K562 (cell line): ENCODE data around the gene TSKS. TPM values are rescaled to one million over a fixed set of nuclear protein-coding genes. Genes with fewer than 3 reads are reported as not detected.

ENCODE experiments used
- ARID1B ChIP-seq: fragments of 450-650 bp; IDR thresholded peaks from 2 replicates; pipeline ENCODE4 v1.6.1; 2016; ENCODE audit warnings: antibody characterized with exemption, mild to moderate bottlenecking, inconsistent platforms
- BRF1 ChIP-seq: IDR thresholded peaks from 3 replicates; pipeline ENCODE4 v1.6.1; 2011; ENCODE audit warnings: borderline replicate concordance, mild to moderate bottlenecking; ENCODE audit not compliant: insufficient read length; ENCODE audit errors: extremely low read depth
- CREM ChIP-seq: IDR thresholded peaks from 2 replicates; pipeline ENCODE4 v1.6.1; 2014; ENCODE audit warnings: antibody characterized with exemption, low read depth
- FOXK1 ChIP-seq: sonication (generic); formaldehyde crosslinking; IDR thresholded peaks from 2 replicates; pipeline ENCODE4 v1.8.0; 2022; ENCODE audit warnings: missing genetic modification reagents, mild to moderate bottlenecking, borderline replicate concordance
- HCFC1 ChIP-seq: IDR thresholded peaks from 2 replicates; pipeline ENCODE4 v1.6.1; 2012; ENCODE audit warnings: low read depth, low read length, improper control_type of control experiment
- HLTF ChIP-seq: fragments of 450-650 bp; IDR thresholded peaks from 2 replicates; pipeline ENCODE4 v1.6.1; 2016
- MED1 ChIP-seq: sonication (generic); formaldehyde crosslinking; IDR thresholded peaks from 2 replicates; pipeline ENCODE4 v1.8.1; 2023; ENCODE audit warnings: missing genetic modification reagents, borderline replicate concordance
- NCOA1 ChIP-seq: fragments of 450-650 bp; IDR thresholded peaks from 2 replicates; pipeline ENCODE4 v1.6.1; 2016; ENCODE audit warnings: low read depth
- SIN3A ChIP-seq, 2 experiments: fragments of 150-350 bp in 1 of 2; IDR thresholded peaks; 2 replicates each; pipeline ENCODE4 v1.6.1; 2011 to 2016; ENCODE audit warnings: borderline replicate concordance in 2 of 2, low read depth in 2 of 2, low read length in 2 of 2, mild to moderate bottlenecking in 2 of 2, moderate library complexity in 2 of 2; ENCODE audit not compliant: control insufficient read depth in 1 of 2
- SMAD3 ChIP-seq: fragments of 450-650 bp; formaldehyde crosslinking; conservative IDR thresholded peaks from 2 replicates; pipeline ENCODE4 v1.4.0; 2020; ENCODE audit warnings: mild to moderate bottlenecking
- SMC3 ChIP-seq: conservative IDR thresholded peaks from 2 replicates; pipeline ENCODE4 v1.6.1; 2011; ENCODE audit warnings: low read depth, low read length, improper control_type of control experiment; ENCODE audit not compliant: insufficient read depth
- SUPT5H ChIP-seq: fragments of 450-650 bp; IDR thresholded peaks from 2 replicates; pipeline ENCODE4 v1.6.1; 2016
- TCF3 ChIP-seq: sonication (generic); formaldehyde crosslinking; IDR thresholded peaks from 2 replicates; pipeline ENCODE4 v1.4.0; 2020; ENCODE audit warnings: mild to moderate bottlenecking, missing genetic modification reagents
- ZNF316 ChIP-seq: fragments of 450-650 bp; IDR thresholded peaks from 2 replicates; pipeline ENCODE4 v1.6.1; 2016
- polyA plus RNA-seq, 8 experiments: library from polyadenylated mRNA; depleted of rRNA in 4 of 8; stranded (reverse) in 5 of 8; unstranded in 3 of 8; fragments of >200 nt; fragmentation: Nextera tagmentation in 2 of 8; fragmentation: Illumina TruSeq in 1 of 8; extraction: Ambion mirVana in 2 of 8; extraction: Trizol in 1 of 8; gene quantifications; 2 replicates each; pipeline versions ENCODE4 v1.2.1 to v1.2.3, GENCODE V29; 2011 to 2014; ENCODE audit warnings: inconsistent platforms in 1 of 8, missing spikeins in 1 of 8
- total RNA-seq, 7 experiments: library from RNA; depleted of rRNA in 6 of 7; stranded (reverse); fragments of >200 nt in 6 of 7; fragmentation: Illumina TruSeq in 2 of 7; extraction: Trizol in 2 of 7; gene quantifications; 2 replicates each; pipeline versions ENCODE4 v1.2.1 to v1.2.3, GENCODE V29; 2011 to 2021; ENCODE audit warnings: low replicate concordance in 1 of 7
- TF ChIP-seq, protein P1 (sequence below): IDR thresholded peaks from 2 replicates; pipeline ENCODE4 v1.6.1; 2014; ENCODE audit warnings: antibody characterized with exemption
- TF ChIP-seq, protein P2 (sequence below): fragments of 250-450 bp; sonication (Bioruptor Pico); IDR thresholded peaks from 2 replicates; pipeline ENCODE4 v1.5.0; 2021; ENCODE audit warnings: mild to moderate bottlenecking, borderline replicate concordance
- TF ChIP-seq, protein P3 (sequence below): sonication (generic); formaldehyde crosslinking; IDR thresholded peaks from 2 replicates; pipeline ENCODE4 v1.5.0; 2020; ENCODE audit warnings: missing genetic modification reagents
- TF ChIP-seq, protein P4 (sequence below), 2 experiments: fragments of 450-650 bp; conservative IDR thresholded peaks; 2 replicates each; pipeline ENCODE4 v1.6.1; 2017; ENCODE audit warnings: mild to moderate bottlenecking in 2 of 2, moderate library complexity in 2 of 2
- TF ChIP-seq, protein P5 (sequence below): fragments of 250-450 bp; sonication (Bioruptor Pico); IDR thresholded peaks from 2 replicates; pipeline ENCODE4 v1.9.0; 2021; ENCODE audit warnings: mild to moderate bottlenecking, inconsistent platforms

The TSKS gene
- total and polyA plus RNA-seq, 9 of the 15 experiments (the other 6 are each of a cell fraction or from before 2014, with no cell fraction given), result 0.14 to 4.5 (median 0.80) TPM

DNA sequence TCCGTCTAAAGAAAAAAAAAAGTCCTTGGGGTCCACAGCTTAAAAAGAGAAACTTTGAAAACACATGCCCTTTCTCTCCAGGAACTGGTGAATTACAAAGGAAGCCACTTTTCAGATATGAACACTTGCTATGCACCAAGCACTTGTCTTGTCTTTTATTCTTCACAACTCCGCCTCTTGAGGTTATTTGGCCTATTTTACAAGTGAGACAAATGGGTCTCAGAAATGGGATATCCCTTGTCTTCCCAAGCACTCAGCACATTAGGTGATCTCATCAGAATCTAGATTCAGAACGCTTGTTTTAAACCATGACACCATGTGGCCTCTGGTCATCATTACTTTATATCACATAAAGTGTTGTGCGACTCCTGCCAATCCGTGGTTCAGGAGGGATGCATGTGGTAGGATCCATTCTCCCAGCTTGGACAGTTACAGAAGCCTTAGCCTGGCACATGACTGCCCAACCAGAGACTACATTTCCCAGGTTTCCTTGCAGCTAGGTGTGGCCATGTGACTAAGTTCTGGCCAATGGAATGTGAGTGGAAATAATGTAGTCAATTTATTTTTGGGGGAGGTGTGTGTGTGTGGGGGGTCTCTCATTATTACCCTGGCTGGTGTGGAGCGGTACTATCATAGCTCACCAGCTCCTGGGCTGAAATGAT lies 13.9 kb downstream of the TSKS start (continued):
- TF ChIP-seq, protein P1, sequence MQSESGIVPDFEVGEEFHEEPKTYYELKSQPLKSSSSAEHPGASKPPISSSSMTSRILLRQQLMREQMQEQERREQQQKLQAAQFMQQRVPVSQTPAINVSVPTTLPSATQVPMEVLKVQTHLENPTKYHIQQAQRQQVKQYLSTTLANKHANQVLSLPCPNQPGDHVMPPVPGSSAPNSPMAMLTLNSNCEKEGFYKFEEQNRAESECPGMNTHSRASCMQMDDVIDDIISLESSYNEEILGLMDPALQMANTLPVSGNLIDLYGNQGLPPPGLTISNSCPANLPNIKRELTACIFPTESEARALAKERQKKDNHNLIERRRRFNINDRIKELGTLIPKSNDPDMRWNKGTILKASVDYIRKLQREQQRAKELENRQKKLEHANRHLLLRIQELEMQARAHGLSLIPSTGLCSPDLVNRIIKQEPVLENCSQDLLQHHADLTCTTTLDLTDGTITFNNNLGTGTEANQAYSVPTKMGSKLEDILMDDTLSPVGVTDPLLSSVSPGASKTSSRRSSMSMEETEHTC, result peak; percentile 74; the same call in 1 of the 2 replicates
- TF ChIP-seq SMC3, result no peak
- TF ChIP-seq, protein P2, sequence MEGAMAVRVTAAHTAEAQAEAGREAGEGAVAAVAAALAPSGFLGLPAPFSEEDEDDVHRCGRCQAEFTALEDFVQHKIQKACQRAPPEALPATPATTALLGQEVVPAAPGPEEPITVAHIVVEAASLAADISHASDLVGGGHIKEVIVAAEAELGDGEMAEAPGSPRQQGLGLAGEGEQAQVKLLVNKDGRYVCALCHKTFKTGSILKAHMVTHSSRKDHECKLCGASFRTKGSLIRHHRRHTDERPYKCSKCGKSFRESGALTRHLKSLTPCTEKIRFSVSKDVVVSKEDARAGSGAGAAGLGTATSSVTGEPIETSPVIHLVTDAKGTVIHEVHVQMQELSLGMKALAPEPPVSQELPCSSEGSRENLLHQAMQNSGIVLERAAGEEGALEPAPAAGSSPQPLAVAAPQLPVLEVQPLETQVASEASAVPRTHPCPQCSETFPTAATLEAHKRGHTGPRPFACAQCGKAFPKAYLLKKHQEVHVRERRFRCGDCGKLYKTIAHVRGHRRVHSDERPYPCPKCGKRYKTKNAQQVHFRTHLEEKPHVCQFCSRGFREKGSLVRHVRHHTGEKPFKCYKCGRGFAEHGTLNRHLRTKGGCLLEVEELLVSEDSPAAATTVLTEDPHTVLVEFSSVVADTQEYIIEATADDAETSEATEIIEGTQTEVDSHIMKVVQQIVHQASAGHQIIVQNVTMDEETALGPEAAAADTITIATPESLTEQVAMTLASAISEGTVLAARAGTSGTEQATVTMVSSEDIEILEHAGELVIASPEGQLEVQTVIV (CRISPR knock-in tag), result no peak
- no peak for TF ChIP-seq MED1 (CRISPR knock-in tag)
- no peak for TF ChIP-seq TCF3 (CRISPR knock-in tag)
- no peak for TF ChIP-seq NCOA1
- TF ChIP-seq SUPT5H, result no peak
- no peak for TF ChIP-seq FOXK1
- TF ChIP-seq CREM, result peak; percentile 39; the same call in 1 of the 2 replicates
- TF ChIP-seq, protein P3, sequence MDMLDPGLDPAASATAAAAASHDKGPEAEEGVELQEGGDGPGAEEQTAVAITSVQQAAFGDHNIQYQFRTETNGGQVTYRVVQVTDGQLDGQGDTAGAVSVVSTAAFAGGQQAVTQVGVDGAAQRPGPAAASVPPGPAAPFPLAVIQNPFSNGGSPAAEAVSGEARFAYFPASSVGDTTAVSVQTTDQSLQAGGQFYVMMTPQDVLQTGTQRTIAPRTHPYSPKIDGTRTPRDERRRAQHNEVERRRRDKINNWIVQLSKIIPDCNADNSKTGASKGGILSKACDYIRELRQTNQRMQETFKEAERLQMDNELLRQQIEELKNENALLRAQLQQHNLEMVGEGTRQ (CRISPR knock-in tag), result peak; percentile 95
- peak; percentile 89 for TF ChIP-seq HCFC1
- TF ChIP-seq BRF1, result no peak
- TF ChIP-seq, protein P4, sequence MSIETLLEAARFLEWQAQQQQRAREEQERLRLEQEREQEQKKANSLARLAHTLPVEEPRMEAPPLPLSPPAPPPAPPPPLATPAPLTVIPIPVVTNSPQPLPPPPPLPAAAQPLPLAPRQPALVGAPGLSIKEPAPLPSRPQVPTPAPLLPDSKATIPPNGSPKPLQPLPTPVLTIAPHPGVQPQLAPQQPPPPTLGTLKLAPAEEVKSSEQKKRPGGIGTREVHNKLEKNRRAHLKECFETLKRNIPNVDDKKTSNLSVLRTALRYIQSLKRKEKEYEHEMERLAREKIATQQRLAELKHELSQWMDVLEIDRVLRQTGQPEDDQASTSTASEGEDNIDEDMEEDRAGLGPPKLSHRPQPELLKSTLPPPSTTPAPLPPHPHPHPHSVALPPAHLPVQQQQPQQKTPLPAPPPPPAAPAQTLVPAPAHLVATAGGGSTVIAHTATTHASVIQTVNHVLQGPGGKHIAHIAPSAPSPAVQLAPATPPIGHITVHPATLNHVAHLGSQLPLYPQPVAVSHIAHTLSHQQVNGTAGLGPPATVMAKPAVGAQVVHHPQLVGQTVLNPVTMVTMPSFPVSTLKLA (conservative IDR thresholded peaks at IDR 0.05), result peak; percentile 61; a peak in 3 of 4 replicates
- TF ChIP-seq, protein P5, sequence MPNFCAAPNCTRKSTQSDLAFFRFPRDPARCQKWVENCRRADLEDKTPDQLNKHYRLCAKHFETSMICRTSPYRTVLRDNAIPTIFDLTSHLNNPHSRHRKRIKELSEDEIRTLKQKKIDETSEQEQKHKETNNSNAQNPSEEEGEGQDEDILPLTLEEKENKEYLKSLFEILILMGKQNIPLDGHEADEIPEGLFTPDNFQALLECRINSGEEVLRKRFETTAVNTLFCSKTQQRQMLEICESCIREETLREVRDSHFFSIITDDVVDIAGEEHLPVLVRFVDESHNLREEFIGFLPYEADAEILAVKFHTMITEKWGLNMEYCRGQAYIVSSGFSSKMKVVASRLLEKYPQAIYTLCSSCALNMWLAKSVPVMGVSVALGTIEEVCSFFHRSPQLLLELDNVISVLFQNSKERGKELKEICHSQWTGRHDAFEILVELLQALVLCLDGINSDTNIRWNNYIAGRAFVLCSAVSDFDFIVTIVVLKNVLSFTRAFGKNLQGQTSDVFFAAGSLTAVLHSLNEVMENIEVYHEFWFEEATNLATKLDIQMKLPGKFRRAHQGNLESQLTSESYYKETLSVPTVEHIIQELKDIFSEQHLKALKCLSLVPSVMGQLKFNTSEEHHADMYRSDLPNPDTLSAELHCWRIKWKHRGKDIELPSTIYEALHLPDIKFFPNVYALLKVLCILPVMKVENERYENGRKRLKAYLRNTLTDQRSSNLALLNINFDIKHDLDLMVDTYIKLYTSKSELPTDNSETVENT (CRISPR knock-in tag), result no peak
- no peak for TF ChIP-seq ARID1B
- no peak for TF ChIP-seq ZNF316
- no peak for TF ChIP-seq SMAD3
- TF ChIP-seq HLTF, result no peak
- TF ChIP-seq SIN3A (IDR thresholded peaks at IDR 0.05; ENCODE audit: borderline replicate concordance in 2 of 2, control insufficient read depth in 1 of 2, low read depth in 2 of 2, low read length in 2 of 2), result no peak
